Hepatocyte (in vitro differentiated cells): Measurements from ENCODE around the gene CXCL10. TPM values are rescaled to one million over a fixed set of nuclear protein-coding genes. Genes with fewer than 3 reads are reported as not detected.
"Not testable (repeated sequence)": the region's sequence is repeated elsewhere in the genome, so short reads cannot be mapped to it uniquely, and the experiment has no call there.

ENCODE experiments used
- DNase-seq: peaks from one replicate; pipeline ENCODE4 v3.0.0-alpha.2; 2016; ENCODE audit warnings: low spot score
- H2AFZ ChIP-seq: fragments of 200-600 bp; sonication (generic); 2 replicates; pipeline ENCODE4 v1.6.0; 2016; ENCODE audit warnings: antibody characterized with exemption, mild to moderate bottlenecking
- H3K27ac ChIP-seq: fragments of 200-600 bp; sonication (generic); 2 replicates; pipeline ENCODE4 v1.5.1; 2016; ENCODE audit warnings: mild to moderate bottlenecking
- H3K27me3 ChIP-seq: fragments of 200-600 bp; sonication (generic); 2 replicates; pipeline ENCODE4 v1.6.1; 2016
- H3K36me3 ChIP-seq: fragments of 200-600 bp; sonication (generic); replicated peaks from 2 replicates; pipeline ENCODE4 v1.5.1; 2016; ENCODE audit warnings: low read depth; ENCODE audit not compliant: insufficient read depth
- H3K4me1 ChIP-seq: fragments of 200-600 bp; sonication (generic); 2 replicates; pipeline ENCODE4 v1.5.1; 2016; ENCODE audit warnings: mild to moderate bottlenecking, moderate library complexity; ENCODE audit not compliant: insufficient read depth
- H3K4me2 ChIP-seq: fragments of 200-600 bp; sonication (generic); 2 replicates; pipeline ENCODE4 v1.6.0; 2016
- H3K4me3 ChIP-seq: fragments of 200-600 bp; sonication (generic); 2 replicates; pipeline ENCODE4 v1.5.1; 2016; ENCODE audit warnings: mild to moderate bottlenecking
- H3K79me2 ChIP-seq: fragments of 200-600 bp; sonication (generic); 2 replicates; pipeline ENCODE4 v1.6.0; 2017; ENCODE audit warnings: mild to moderate bottlenecking
- H3K9me2 ChIP-seq: fragments of 200-600 bp; sonication (generic); replicated peaks from 2 replicates; pipeline ENCODE4 v1.6.0; 2017; ENCODE audit warnings: mild to moderate bottlenecking; ENCODE audit not compliant: insufficient read depth
- H3K9me3 ChIP-seq: fragments of 200-600 bp; sonication (generic); 2 replicates; pipeline ENCODE4 v1.5.1; 2016; ENCODE audit warnings: low read depth, mild to moderate bottlenecking
- H4K20me1 ChIP-seq: fragments of 200-600 bp; sonication (generic); 2 replicates; pipeline ENCODE4 v1.6.0; 2016; ENCODE audit warnings: mild to moderate bottlenecking; ENCODE audit not compliant: insufficient read depth, poor library complexity, severe bottlenecking
- EZH2 ChIP-seq: fragments of 200-600 bp; sonication (generic); IDR thresholded peaks from 2 replicates; pipeline ENCODE4 v1.6.1; 2016; ENCODE audit warnings: antibody characterized with exemption, mild to moderate bottlenecking, borderline replicate concordance
- EZH2phosphoT487 ChIP-seq: fragments of 200-600 bp; sonication (generic); IDR thresholded peaks from one replicate; pipeline ENCODE4 v1.6.1; 2018; ENCODE audit warnings: antibody characterized with exemption, mild to moderate bottlenecking, low read depth, moderate library complexity; ENCODE audit not compliant: unreplicated experiment, severe bottlenecking
- WGBS: methylation state at CpG from one replicate; pipeline ENCODE4 v1.1.6; 2016; ENCODE audit warnings: low lambda C conversion rate; ENCODE audit errors: missing lambda C conversion rate; 5-methylcytosine and 5-hydroxymethylcytosine counted together
- polyA plus RNA-seq: library from polyadenylated mRNA; unstranded; fragments of >200 nt; fragmentation: Nextera tagmentation; extraction: Ambion mirVana; gene quantifications from 2 replicates; pipeline ENCODE4 v1.2.1, GENCODE V29; 2016
- total RNA-seq: library from RNA; depleted of rRNA; stranded (reverse); fragments of >200 nt; gene quantifications from 2 replicates; pipeline ENCODE4 v1.2.3, GENCODE V29; 2014
- TF ChIP-seq, protein P1 (sequence below): fragments of 200-600 bp; sonication (generic); IDR thresholded peaks from 2 replicates; pipeline ENCODE4 v1.5.1; 2016; ENCODE audit warnings: antibody characterized with exemption, mild to moderate bottlenecking; ENCODE audit not compliant: poor library complexity

The CXCL10 gene
- total and polyA plus RNA-seq, 2 experiments from 2014 or later, result 2.8 to 7.4 TPM

DNA sequence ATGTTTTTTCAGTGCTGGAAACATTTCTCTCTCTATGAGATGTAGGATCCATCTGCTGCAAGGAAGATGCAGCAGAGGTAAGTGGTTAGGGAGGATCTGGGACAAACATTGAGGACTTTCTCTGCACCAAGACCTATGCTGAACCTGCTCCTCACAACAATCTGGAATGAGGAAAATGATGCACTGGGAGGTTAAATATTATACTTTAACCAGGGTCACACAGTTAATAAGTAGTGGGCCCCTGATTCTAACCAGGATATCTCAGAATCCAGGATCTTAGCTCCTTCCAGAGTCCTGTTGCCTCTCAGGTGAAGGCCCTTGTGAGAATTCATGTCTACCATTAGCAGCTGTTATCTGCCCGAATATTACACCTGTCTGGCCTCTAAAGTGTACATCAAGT, 23.0 kb downstream of the CXCL10 start:
- Histone ChIP-seq H4K20me1 (no peaks in the 10 kb centered on the region), H3K9me3 (no peaks in the 10 kb centered on the region), H3K4me2 (no peak overlapping the region), H3K27ac (no peak overlapping the region), H3K4me1 (no peaks in the 10 kb centered on the region), H2AFZ (no peak overlapping the region), H3K9me2 (no peaks in the 10 kb centered on the region), H3K36me3 (no peaks in the 10 kb centered on the region), H3K4me3 (no peak overlapping the region), H3K27me3 (no peaks in the 10 kb centered on the region), H3K79me2 (no peaks in the 10 kb centered on the region)
- TF ChIP-seq, protein P1, sequence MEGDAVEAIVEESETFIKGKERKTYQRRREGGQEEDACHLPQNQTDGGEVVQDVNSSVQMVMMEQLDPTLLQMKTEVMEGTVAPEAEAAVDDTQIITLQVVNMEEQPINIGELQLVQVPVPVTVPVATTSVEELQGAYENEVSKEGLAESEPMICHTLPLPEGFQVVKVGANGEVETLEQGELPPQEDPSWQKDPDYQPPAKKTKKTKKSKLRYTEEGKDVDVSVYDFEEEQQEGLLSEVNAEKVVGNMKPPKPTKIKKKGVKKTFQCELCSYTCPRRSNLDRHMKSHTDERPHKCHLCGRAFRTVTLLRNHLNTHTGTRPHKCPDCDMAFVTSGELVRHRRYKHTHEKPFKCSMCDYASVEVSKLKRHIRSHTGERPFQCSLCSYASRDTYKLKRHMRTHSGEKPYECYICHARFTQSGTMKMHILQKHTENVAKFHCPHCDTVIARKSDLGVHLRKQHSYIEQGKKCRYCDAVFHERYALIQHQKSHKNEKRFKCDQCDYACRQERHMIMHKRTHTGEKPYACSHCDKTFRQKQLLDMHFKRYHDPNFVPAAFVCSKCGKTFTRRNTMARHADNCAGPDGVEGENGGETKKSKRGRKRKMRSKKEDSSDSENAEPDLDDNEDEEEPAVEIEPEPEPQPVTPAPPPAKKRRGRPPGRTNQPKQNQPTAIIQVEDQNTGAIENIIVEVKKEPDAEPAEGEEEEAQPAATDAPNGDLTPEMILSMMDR, result no peak
- TF ChIP-seq EZH2 (no peak), EZH2phosphoT487 (no peak)
- WGBS, result 90% methylated on average over 1 of the region's 1 CpG
- DNase-seq, result no peak

DNA sequence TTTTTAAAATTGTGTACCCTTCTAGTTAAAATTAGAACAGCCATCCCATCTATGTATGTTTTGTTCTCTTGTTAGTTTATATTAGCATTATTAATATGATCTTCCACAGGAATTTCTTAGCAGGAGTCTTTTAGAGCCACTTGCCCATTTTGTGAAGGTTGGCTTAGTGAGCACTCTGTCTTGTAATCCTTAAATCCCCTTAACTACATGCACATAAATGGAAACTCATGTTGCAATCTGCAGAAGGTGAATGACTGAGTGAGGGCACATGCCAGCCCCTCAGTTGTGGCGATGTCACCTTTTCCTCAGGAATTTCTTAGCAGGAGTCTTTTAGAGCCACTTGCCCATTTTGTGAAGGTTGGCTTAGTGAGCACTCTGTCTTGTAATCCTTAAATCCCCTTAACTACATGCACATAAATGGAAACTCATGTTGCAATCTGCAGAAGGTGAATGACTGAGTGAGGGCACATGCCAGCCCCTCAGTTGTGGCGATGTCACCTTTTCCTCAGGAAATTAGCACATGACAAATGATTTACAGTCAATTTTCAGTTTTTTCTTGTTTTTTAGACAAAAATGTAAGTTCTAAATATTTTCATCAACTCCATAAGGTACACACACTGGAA, 24.7 kb downstream of the CXCL10 start:
- not testable (repeated sequence) for H3K36me3 ChIP-seq, H3K4me2 ChIP-seq, H3K4me1 ChIP-seq, H3K79me2 ChIP-seq, DNase-seq, H3K4me3 ChIP-seq, H2AFZ ChIP-seq, H4K20me1 ChIP-seq, H3K9me3 ChIP-seq, H3K27ac ChIP-seq, H3K9me2 ChIP-seq, H3K27me3 ChIP-seq
- 61% methylated on average over 2 of the region's 2 CpGs for WGBS

DNA sequence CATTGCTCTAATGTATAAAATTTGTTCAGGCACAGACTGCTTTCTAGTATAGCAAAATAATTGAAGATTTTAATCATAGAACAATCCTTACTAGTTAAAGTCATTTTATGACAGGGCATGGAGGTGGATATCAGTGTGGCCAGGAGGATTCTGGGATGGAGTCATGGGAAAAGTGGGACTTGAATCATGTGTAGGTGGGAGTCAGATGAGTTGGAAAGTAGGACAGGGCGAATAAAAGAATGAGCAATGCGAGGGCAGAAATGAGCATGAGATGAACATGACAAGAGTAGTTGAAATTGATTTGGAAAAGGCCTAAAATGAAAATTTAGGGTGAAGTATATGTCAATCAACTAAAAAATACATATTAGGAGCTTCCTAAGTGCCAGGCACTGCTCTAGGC, 25.4 kb downstream of the CXCL10 start:
- no peaks in the 10 kb centered on the region for H3K9me3 ChIP-seq
- no peak overlapping the region for H3K27ac ChIP-seq
- H3K36me3 ChIP-seq, result no peaks in the 10 kb centered on the region
- H2AFZ ChIP-seq, result no peak overlapping the region
- WGBS, result 92% methylated on average over 2 of the region's 2 CpGs
- H3K4me3 ChIP-seq, result no peak overlapping the region
- H3K79me2 ChIP-seq, result no peaks in the 10 kb centered on the region
- H3K27me3 ChIP-seq, result no peaks in the 10 kb centered on the region
- no peaks in the 10 kb centered on the region for H4K20me1 ChIP-seq
- TF ChIP-seq, protein P1, result no peak
- TF ChIP-seq EZH2phosphoT487 (no peak), EZH2 (no peak)
- no peaks in the 10 kb centered on the region for H3K4me1 ChIP-seq
- no peaks in the 10 kb centered on the region for H3K9me2 ChIP-seq
- no peak for DNase-seq
- no peak overlapping the region for H3K4me2 ChIP-seq

DNA sequence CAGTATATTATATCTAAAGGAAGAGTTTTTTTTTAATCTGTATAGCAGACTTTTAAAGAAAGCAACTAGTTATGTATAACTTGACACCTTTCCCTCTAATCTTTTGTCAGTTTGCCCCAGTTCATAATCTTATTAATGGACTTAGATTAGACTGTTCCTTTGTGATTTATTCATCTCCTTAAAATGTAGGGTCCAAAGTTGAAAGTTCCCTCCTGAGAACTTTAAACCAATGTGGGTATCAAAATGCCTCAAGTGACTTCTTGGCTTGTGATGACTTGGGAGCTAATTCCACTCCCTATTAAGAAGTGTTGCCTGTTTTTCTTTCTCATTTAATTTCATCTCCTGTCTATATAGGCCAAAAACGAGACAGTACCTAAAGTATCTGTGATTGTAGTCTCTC, 26.2 kb downstream of the CXCL10 start:
- DNase-seq, result no peak
- Histone ChIP-seq H3K4me1 (no peaks in the 10 kb centered on the region), H3K4me2 (no peak overlapping the region), H3K9me3 (no peaks in the 10 kb centered on the region), H3K27ac (no peak overlapping the region), H3K4me3 (no peak overlapping the region), H4K20me1 (no peaks in the 10 kb centered on the region), H3K9me2 (no peaks in the 10 kb centered on the region), H3K27me3 (no peaks in the 10 kb centered on the region), H3K79me2 (no peaks in the 10 kb centered on the region), H2AFZ (no peak overlapping the region), H3K36me3 (no peaks in the 10 kb centered on the region)
- 67% methylated on average over 1 of the region's 1 CpG for WGBS
- TF ChIP-seq, protein P1, result no peak
- TF ChIP-seq EZH2 (no peak), EZH2phosphoT487 (no peak)
